ENCODE measurements around the gene ADGRV1. TPM values are rescaled to one million over a fixed set of nuclear protein-coding genes. Genes with fewer than 3 reads are reported as not detected.

The ADGRV1 gene
- total and polyA plus RNA-seq, 2 experiments from 2014 or later: 15.5 to 19.6 TPM

DNA sequence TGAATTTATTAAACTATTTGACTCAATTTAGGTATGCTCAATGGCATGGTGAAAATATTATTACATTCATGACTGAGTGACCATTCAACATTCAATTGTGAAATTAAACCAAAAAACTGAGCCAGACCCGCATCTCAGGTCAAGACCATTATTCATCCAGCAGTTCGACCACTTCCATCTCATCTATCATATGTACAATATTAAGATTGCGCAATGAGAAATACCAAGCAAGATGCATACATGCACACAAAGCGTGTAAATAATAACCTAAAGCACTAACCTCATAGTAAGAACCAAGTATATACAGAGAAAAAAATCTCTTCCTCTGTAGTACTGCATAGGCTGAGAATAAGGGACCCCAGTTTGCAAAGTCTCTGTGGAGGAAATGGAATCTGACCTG is 310.2 kb downstream of the ADGRV1 start:
- peaks cover 10% of the 10 kb centered on the region for H3K4me1 ChIP-seq (ENCODE audit: low read depth)
- H3K27me3 ChIP-seq: no peaks in the 10 kb centered on the region
- no peaks in the 10 kb centered on the region for H3K9me3 ChIP-seq (ENCODE audit: low read depth)
- TF ChIP-seq, protein P1, sequence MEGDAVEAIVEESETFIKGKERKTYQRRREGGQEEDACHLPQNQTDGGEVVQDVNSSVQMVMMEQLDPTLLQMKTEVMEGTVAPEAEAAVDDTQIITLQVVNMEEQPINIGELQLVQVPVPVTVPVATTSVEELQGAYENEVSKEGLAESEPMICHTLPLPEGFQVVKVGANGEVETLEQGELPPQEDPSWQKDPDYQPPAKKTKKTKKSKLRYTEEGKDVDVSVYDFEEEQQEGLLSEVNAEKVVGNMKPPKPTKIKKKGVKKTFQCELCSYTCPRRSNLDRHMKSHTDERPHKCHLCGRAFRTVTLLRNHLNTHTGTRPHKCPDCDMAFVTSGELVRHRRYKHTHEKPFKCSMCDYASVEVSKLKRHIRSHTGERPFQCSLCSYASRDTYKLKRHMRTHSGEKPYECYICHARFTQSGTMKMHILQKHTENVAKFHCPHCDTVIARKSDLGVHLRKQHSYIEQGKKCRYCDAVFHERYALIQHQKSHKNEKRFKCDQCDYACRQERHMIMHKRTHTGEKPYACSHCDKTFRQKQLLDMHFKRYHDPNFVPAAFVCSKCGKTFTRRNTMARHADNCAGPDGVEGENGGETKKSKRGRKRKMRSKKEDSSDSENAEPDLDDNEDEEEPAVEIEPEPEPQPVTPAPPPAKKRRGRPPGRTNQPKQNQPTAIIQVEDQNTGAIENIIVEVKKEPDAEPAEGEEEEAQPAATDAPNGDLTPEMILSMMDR (IDR thresholded peaks at IDR 0.05; ENCODE audit: low read depth, low read length): no peak
- no peak for DNase-seq (ENCODE audit: low read depth in 1 of 2, low spot score in 1 of 2)
- H3K27ac ChIP-seq: no peak overlapping the region
- no peaks in the 10 kb centered on the region for H3K36me3 ChIP-seq
- H3K4me3 ChIP-seq: no peak overlapping the region

DNA sequence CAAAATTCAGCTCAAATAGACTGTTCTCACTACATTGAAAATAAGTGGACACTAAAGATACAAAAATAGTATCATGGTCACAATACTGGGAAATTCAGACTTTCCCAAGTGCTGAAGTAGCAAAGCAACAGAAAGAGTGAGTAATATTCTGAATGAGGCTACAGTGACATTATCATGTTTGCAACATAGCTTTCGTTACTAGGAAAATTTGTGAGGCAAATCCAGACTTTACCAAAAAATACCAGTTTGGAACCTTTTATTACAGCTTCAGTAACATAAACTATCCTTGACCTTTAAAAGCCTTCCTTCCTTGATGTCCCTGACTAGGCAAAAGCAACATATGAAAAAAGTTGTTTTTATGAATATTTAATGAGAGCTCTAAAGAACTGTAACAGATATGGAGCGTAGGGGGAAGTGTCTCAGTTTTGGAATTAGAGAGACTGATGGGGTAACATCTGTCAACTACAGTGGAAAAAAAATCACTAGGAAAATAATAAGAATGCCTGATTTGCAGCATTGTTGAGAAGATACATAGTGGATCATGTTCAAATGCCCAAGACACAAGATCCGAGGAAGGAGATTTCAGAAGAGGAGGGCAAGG is 312.9 kb downstream of the ADGRV1 start:
- TF ChIP-seq, protein P1 (IDR thresholded peaks at IDR 0.05; ENCODE audit: low read depth, low read length): no peak
- peaks cover 10% of the 10 kb centered on the region for H3K4me1 ChIP-seq (ENCODE audit: low read depth)
- DNase-seq (ENCODE audit: low read depth in 1 of 2, low spot score in 1 of 2): no peak
- no peak overlapping the region for H3K4me3 ChIP-seq
- H3K9me3 ChIP-seq (ENCODE audit: low read depth): no peaks in the 10 kb centered on the region
- no peaks in the 10 kb centered on the region for H3K36me3 ChIP-seq
- no peaks in the 10 kb centered on the region for H3K27me3 ChIP-seq
- H3K27ac ChIP-seq: no peak overlapping the region

DNA sequence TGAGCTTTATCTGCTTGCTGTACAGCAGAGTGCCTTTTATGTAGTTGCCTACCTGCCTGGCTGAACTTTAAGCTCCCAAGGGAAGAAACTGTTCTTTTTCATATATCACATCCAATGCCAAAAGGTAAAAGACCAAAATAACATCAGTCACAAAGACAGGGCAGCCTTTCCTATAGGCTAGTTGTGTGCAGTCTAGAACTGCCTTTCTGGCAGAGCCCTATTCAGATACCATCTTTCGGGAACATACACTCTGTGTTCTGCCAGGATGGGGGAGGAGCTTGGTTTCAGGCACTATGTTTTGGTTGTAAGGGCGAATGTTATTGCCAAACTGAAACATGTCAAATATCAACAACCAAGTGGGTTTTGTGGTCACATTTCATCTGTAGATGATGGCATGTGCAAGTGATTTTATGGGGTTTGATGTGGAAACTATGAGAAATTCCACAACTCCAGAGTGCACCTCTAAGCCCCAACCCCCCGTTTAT is 314.5 kb downstream of the ADGRV1 start:
- Histone ChIP-seq H3K36me3 (no peaks in the 10 kb centered on the region), H3K4me3 (no peak overlapping the region), H3K27me3 (no peaks in the 10 kb centered on the region), H3K9me3 (ENCODE audit: low read depth) (no peaks in the 10 kb centered on the region), H3K4me1 (ENCODE audit: low read depth) (peaks cover 1% of the 10 kb centered on the region), H3K27ac (no peak overlapping the region)
- TF ChIP-seq, protein P1 (IDR thresholded peaks at IDR 0.05; ENCODE audit: low read depth, low read length): no peak
- peak in 1 of 2 donors; percentile 8 for DNase-seq (ENCODE audit: low read depth in 1 of 2, low spot score in 1 of 2)

DNA sequence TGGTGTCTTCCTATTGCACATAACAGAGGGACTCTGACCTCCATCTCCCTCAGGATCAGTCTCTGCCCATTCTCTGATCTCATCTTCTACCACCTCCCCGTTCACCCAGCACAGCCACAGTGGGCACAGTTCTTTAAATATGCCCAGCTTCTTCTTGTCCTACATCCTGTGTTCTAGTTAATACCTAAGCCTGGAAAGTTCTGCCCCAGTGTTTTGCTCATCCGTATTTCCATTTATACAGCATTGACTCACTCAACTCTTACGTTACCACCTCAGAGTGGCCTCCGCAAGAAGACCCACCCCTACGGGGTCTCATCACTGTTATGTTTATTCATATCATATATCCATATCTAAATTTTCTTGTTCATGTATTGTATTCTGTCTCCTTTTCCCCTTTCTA is 315.5 kb downstream of the ADGRV1 start:
- Histone ChIP-seq H3K27me3 (no peaks in the 10 kb centered on the region), H3K36me3 (no peaks in the 10 kb centered on the region), H3K4me3 (no peak overlapping the region), H3K4me1 (ENCODE audit: low read depth) (peaks cover 5% of the 10 kb centered on the region), H3K27ac (no peak overlapping the region), H3K9me3 (ENCODE audit: low read depth) (no peaks in the 10 kb centered on the region)
- DNase-seq (ENCODE audit: low read depth in 1 of 2, low spot score in 1 of 2): no peak
- TF ChIP-seq, protein P1 (IDR thresholded peaks at IDR 0.05; ENCODE audit: low read depth, low read length): no peak

DNA sequence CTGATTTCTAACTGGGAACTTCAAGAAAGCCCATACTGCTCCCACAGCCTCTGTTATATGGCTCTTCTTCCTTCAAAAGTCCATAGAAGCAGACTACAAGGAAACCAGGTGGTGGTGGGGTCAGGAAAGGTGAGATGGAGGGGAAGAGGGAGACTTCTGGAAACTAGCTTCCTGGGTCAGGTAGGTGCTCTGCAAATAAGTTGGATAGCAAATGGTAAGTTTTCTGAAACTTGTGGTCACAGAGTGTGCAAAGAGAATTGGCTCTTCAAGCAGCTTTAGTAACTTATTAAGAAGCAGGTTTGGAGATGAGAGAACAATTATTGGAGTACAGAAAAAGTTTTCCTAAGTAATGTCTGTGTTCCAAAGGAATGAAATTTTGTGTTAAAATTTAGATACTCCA is 316.9 kb downstream of the ADGRV1 start:
- H3K27ac ChIP-seq: no peak overlapping the region
- TF ChIP-seq, protein P1 (IDR thresholded peaks at IDR 0.05; ENCODE audit: low read depth, low read length): no peak
- no peak for DNase-seq (ENCODE audit: low read depth in 1 of 2, low spot score in 1 of 2)
- peaks cover 5% of the 10 kb centered on the region for H3K4me1 ChIP-seq (ENCODE audit: low read depth)
- H3K9me3 ChIP-seq (ENCODE audit: low read depth): no peaks in the 10 kb centered on the region
- no peaks in the 10 kb centered on the region for H3K36me3 ChIP-seq
- H3K4me3 ChIP-seq: no peak overlapping the region
- H3K27me3 ChIP-seq: no peaks in the 10 kb centered on the region
